HG03196 (cell line): ENCODE results near the gene ACHE.
A peak's percentile ranks its signal among the peaks of the same experiment; 100 is the strongest.

Experiments
- ATAC-seq: cut with Tn5 transposase; IDR thresholded peaks from one replicate; pipeline ENCODE4 v1.9.1; 2021; ENCODE audit not compliant: unreplicated experiment

The ACHE gene

DNA sequence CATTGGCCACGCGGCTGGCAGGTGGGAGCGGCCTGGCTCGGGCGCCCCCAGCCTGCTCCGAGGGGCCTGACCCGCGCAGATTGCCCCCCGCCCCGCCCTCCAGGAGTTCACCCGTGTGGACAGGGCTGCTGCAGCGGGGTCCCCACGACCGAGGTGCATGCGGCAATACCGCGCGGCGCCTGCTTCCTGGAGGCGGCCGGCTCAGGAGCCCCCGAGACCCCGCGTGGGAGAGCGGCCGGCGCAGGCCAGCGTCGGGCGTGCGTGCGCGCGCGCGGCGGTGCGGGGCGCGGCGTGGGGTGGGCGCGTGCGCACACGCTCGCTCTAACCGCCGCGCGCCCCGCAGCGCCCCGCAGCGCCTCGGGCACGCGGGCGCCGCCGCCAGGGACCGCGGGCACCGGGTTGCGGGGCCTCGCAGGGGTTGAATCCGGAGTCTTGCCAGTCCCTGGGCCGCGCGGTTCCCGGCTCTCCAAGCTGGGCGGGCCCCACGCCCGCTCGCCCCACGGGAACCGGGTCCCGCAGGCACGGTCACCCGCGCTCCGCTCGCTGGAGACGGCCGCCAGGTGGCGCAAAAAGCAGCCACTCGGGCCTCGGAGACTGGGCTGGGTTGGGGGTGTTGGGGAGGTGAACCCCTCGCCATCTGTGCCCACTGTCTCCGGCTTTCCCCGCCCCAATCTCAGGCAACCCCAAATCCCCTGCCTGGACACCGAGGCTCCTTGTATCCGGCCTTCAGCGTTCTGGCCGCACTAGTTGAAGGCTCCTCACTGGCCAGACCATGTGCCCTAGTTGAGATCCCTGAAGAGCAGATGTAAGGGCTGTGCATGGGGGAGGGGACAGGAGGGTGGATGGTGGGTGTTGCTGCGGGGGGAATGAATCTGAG is 1.3 kb upstream of the ACHE start:
- ATAC-seq = no peak

DNA sequence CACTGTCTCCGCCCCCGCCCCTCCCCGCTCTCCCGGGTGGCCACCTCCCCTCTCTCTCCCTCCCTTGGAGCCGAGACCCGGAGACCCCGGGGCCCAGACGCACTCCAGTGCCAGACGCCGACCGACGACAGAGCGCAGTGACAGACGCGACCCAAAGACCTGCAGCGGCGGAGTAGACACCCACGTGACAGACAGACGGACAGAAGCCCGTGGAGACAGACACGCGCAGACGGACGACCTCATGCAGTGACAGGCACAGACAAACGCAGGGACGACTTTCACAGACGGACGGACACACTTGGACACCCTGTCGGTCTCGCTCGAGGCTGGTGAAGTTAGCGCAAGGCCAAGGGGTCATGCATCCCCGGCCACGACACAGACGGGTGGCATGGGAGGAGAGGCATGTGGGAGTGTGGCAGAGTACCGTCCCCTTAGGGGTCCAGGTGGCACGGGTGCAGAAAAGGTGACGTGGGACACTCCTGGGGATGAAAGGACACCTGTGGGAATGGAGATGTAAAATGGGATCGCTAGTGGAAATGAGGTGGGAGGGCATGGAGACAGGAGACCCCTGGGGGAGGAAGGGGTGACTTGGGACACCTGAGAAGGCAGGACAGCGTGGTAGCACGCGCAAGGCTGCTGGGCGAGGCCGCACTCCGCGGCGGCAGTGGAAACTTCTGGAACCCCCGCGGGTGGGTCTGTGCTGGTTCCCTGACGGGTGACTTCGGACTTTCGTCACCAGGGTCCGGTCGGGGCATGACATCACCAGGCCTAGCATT is 456 bp upstream of the ACHE start:
- no peak for ATAC-seq

DNA sequence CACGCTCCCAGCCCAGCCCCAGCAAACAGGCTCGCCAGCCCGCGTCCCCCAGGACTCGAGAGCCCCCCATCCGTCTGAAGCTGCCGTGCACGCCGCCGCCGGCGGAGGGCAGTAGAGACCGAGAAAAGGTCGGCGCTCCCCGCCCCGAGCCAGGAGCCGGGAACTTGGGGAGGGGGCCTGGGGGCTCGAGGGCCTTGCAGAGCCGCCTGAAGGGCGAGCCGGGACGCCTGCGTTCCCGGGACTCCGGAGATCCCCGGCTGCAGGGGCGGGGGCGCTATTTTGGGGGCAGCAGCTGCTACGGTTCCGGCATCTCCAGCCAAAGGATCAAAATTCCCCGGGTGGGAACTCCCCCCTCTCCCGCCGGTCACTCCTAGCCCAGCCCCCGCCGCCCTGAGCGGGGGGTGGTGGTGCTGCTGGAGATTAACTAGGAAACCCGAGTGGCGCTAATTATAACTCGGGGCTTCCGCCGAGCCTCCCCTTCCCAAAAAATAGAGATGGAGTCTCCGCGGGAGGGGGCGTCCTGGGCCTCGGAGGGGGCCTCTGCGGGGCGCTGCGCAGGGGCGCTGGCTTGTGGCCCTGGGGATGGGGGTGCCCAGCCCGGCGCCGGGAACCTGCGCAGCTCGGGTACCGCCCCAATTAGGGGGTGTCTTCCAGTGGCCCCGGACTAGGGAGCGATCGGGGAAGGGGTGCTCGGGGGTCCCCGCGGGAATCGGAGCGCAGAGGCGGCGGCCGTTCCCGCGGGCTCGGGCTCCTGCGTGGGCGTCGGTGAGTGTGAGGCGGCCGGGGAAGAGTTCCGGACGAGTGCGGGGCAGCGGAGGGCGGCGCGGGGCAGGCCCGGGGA is 608 bp downstream of the ACHE start:
- no peak for ATAC-seq

DNA sequence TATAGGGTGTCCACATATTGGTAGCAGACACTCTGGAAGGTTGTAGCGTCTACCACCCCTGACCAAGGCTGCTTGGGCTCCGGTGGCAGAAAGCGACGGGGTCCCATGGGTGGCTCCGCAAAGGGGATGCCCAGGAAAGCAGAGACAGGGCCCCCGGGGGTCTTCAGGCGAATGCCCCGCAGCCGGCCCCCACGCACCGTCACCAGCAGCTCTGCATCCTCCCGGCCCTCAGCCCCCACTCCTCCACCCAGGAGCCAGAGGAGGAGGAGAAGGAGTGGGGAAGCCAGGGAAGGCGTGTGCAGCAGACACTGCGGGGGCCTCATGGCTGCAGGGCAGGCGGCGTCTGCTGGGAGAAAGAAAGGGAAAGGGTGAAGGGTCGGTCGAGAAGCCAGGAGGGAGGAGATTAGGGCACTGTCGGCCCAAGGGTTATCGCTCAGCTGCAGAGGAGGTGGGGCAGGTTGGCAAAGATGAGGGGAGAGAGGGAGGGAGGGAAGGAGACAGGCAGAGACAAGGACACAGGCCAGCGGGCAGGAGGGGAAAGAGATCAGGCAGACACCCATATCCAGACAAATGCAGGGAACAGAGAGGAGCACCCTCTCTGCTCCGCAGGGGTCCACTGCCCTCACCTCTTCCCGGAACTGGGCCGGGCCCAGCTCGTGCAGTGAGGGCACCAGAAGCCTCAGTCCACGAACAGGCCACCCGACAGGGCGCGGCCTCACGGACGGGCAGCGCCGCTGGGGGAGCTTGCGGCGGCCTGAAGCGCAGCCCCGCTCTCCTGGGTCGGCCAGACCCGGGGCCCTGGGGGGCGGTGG is 1.6 kb downstream of the ACHE start:
- ATAC-seq = no peak

DNA sequence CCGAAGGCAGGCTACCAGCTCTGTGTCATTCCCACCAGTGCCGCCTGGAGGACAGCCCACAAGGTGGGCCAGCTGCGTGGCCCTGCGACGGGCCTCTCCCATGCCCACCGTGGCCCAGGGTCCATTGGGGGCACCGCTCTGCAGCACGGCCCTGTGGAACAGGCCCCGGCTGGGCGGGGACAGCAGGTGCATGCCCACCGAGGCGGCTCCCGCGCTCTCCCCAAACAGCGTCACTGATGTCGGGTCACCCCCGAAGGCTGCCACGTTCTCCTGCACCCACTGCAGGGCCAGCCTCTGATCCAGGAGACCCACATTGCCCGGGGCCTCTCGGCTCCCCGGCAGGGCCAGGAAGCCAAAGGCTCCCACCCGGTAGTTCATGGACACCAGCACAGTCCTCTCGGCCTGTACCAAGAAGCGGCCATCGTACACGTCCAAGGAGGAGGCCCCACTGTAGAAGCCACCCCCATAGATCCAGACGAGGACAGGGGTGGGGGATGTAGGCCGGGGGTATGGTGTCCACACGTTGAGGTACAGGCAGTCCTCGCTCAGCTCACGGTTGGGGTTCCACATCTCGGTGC is 2.3 kb downstream of the ACHE start:
- no peak for ATAC-seq

DNA sequence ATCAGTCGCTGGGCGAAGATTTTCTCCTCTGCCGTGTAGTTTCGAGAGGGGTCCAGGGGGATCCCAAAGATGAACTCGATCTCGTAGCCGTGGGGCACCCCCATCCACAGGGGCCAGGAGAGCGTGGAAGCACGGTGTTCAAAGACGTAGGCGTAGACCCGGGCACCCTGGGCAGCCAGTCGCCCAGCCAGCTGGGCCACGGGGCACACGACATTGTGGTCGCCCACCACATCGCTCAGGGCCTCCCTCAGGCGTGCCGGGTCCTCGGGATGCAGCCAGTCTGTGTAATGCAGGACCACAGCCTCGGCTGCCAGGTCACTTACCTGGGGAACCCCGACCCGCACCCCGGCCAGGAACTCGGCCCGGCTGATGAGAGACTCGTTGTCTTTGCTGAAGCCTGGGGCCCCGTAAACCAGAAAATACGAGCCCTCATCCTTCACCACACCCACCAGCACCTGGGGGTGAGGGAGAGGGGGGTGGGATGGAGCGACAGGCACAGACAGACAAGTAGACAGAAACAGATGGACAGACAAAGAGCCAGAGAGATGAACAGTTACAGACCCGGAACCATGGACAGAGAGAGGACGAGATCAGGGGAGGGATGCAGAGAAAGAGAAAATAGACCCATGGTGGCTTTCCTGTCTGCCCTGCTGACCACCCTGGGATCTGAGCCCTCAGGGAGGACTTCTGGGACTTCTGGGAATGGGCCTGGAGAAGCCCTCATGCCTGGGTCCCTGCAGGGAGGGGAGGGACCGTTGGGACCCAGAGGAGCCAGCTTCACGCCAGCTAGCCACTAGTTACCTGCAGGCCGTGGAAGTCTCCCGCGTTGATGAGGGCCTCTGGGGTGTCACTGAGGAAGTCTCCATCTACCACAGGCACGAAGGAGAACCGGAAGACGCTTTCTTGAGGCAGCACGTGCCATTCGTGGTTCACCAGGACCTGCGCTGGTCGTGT is 3.0 kb downstream of the ACHE start:
- no peak for ATAC-seq

DNA sequence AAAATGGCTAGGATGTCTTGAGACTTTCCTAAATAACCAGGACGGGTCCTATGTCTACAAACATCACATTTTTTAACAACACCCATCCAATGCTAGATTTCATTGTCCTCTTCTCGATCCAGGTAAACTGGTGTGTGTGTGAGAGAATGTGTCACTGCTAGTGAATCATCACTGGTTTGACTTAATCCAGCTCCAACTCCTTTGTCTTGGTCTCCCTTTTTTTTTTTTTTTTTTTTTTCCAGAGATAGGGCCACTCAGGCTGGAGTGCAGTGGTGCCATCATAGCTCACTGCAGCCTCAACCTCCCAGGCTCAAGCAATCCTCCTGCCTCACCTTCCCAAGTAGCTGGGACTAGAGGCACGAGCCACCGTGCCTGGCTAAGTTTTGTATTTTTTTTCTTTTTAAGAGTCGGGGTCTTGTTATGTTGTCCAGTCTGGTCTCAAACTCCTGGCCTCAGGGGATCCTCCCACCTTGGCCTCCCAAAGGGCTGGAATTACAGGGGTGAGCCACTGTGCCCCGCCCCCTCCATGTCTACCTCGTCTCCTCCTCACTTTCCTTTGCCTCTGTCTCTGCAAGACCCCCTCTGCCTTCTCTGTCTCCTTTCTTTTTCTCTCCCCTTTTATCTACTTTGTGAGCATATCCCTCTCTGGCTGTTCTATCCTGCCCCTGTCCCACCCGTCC is 4.0 kb downstream of the ACHE start:
- ATAC-seq = no peak

DNA sequence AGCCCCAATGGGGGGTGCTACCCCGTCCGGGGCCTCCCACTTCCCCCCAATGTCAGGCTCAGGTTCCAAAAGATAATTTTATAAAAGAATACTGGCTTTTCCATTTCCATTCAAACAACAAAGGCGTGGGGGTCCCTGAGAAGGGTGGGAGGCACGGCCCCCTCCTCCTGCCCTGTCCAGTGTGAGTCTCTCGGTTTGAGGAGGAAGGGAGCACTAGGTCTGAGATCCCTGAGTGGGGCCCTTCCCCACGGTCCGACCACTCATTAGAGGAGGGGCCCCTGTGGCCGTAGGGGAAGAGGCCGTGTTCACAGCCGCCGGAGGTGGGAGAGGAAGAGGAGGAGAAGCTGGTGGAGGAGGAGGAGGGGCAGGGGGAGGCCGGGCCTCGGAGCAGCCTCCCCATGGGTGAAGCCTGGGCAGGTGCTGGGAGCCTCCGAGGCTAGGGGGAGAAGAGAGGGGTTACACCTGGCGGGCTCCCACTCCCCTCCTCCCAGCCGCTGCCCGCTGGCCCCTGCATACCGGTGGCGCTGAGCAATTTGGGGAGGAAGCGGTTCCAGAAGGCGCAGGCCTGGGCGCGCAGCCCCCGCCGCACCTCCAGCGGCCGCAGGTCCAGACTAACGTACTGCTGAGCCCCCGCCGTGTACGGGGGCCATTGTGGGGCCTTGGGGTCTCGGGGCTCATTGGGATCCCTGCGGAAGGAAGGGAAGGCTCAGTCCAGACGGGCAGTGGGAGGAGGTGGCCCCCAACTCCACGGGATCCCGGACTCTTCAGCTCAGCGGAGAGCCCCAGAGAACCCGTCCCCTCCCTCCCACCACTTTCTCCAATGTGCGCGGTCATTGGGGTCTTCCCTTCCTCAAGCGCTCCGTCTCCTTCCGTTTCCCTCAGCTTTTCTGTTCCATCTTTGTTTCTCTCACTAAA is 4.8 kb downstream of the ACHE start:
- no peak for ATAC-seq

DNA sequence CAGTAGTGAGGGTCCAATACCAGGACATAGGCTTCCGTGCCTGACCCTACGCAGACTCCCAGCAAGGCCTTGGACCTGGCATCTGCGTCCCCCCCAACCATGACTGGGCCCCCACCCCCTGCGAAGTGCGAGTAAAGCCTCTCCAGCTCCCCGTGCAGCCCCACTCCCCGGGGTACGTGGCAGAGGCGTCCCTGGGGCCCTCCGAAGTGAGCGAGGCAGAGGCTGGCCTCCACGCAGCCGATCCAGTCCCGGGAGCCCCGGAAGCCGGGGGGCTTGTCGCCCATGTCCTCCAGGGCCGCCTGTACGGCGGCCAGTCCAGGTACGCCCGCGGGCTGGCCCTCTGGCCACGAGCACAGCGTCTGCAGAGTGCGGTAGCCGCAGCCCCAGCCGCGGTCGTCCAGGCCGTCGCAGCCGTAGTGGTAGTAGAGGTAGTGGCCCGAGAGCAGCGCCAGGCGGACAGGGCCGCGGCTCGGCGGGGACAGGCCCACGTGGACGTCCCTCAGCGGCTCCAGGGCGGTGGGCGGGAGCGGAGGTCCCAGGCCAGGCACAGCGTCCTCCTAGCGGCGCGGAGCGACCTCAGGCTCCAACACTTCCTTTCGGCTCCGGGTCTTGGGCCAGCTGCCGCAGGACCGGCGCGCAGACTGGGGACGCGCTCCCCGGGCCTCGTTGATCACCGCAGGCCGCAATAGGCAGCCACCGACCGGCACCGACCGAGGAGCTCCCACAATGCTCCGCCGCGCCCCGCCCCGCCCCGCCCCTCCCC is 6.5 kb downstream of the ACHE start, which contains the start of gene UFSP1:
Gene UFSP1 (minus strand): TSS at position 728 of the 763 bp plus-strand sequence. CDS start 444 bp downstream, at position 284.
- ATAC-seq = peak; percentile 16

DNA sequence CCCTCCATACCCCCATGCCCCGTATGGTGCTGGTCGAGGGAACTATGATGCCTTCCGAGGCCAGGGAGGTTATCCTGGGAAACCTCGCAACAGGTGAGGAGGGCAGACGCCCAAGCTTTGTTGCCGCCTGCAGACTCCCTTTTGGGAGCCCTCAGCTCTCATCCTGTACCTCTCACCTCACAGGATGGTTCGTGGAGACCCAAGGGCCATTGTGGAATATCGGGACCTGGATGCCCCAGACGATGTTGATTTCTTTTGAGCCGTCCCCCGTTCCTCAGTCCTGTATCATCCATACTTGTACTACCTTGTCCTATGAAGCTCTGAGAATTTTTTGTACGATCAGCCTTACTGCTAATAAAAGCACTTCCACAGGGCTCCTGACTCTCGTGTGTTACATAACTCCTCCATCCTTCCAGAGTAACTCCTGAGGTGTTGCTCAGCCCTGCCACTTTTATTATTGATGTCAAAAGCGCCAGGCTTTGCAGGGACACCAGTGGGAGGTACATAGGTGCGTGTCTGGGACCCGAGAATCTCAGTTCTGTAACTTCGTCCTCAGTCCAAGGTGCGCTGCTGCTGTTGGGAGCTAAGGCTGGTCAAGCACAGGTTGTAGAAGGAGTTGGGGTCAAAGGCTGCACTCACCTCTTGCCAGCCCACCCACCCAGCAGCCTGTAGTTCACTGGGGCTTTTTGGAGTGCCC is 7.2 kb downstream of the ACHE start:
- ATAC-seq = no peak

DNA sequence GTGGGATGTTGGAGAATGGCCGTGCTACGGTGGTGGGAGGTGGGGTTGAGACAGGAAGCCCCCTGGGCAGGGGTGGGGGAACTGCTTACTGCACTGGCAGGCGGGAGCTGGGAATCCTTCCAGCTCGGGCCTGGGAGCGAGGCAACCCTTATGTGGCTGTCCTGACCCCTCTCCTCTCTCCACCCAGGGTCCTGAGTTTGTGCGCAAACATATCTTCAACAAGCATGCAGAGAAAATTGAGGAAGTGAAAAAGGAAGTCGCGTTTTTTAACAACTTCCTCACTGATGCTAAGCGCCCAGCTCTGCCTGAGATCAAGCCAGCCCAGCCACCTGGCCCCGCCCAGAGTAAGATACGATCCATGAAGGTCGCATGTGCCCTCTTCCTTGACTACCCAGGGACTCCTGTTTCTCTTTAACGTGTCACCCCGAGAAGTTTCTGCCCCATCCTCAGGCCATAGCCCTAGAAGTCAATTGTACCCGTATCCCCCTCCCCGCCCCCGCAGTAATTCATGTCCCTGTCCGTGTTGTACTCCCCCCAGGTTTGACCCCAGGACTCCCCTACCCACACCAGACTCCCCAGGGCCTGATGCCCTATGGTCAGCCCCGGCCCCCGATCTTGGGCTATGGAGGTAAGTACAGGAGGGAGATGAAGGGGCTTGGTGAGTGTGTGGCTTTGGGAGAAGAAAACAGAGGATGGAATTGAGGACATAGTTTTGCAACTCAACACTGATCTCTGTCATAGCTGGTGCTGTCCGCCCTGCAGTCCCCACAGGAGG is 8.0 kb downstream of the ACHE start:
- peak; percentile 32 for ATAC-seq

DNA sequence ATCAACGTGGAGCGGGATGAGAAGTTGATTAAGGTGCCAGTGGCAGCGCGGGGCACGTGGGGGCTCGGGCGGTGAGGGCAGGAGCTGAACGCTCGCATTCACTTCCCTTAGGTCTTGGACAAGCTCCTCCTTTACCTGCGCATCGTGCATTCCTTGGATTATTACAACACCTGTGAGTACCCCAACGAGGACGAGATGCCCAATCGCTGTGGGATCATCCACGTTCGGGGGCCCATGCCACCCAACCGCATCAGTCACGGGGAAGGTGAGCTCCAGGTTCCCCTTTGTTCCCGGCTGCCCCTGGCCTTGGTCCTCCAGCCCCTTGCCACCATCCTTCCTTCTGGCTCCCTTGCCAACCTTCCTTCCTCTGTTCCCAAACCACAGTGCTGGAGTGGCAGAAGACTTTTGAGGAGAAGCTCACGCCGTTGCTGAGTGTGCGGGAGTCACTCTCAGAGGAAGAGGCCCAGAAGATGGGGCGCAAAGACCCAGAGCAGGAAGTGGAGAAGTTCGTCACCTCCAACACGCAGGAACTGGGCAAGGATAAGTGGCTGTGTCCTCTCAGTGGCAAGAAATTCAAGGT is 8.7 kb downstream of the ACHE start:
- ATAC-seq = no peak

DNA sequence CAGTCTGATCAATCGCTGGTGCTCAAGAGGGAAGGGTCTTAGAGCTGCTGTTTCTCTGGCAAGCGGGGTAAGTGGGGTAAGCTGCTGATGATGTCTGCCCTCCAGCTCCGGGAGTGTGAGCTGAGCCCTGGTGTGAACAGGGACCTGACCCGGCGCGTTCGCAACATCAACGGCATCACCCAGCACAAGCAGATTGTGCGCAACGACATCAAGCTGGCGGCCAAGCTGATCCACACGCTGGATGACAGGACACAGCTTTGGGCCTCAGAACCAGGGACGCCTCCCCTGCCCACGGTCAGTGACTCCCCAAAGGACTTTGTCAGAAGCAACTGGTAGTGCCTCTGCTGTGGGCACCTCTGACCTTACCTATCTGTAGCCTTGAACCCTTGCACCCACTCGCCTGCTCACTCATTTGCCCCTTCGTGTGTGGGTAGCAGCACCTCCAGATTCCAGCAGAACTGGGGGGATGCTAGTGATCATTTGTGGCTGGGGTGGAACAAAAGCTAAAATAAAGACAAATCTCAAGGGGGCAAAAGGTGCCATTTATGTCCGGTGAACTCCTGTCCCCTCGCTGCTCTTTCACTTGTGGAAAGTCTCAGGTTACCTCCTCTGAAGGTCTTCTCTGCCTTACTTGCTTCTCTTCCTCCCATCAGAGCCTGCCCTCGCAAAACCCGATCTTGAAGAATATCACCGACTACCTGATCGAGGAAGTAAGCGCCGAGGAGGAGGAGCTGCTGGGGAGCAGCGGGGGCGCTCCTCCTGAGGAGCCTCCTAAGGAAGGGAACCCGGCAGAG is 9.3 kb downstream of the ACHE start:
- no peak for ATAC-seq
